ENCODE data around the gene ICAM5. TPM values are rescaled to one million over a fixed set of nuclear protein-coding genes. Genes with fewer than 3 reads are reported as not detected.
A peak's percentile ranks its signal among the peaks of the same experiment; 100 is the strongest.

The ICAM5 gene
- total RNA-seq, 1 experiment from 2014 or later = 8.0 TPM

GRCh38 chr19:10251792-10252694, 37.7 kb upstream of the ICAM5 start, which contains the start of gene MRPL4 (continued):
- TF ChIP-seq ZNF219 (CRISPR knock-in tag; IDR thresholded peaks at IDR 0.05; ENCODE audit: borderline replicate concordance) (no peak), USF1 (CRISPR knock-in tag; IDR thresholded peaks at IDR 0.05) (0 out of 2 replicates have a peak, but pooled peaks have one; percentile 44), ATF1 (CRISPR knock-in tag; IDR thresholded peaks at IDR 0.05) (peak; percentile 96; the same call in 1 of the 2 replicates), FOXK1 (CRISPR knock-in tag; IDR thresholded peaks at IDR 0.05) (peak; percentile 91; the same call in 1 of the 2 replicates), KAT7 (CRISPR knock-in tag; IDR thresholded peaks at IDR 0.05; ENCODE audit: borderline replicate concordance) (peak; percentile 87; the same call in 1 of the 2 replicates), CBFB (CRISPR knock-in tag; IDR thresholded peaks at IDR 0.05; ENCODE audit: low read depth) (no peak), TP53 (CRISPR knock-in tag; IDR thresholded peaks at IDR 0.05) (no peak), MXD4 (CRISPR knock-in tag; IDR thresholded peaks at IDR 0.05; ENCODE audit: borderline replicate concordance) (no peak), SMAD3 (CRISPR knock-in tag; IDR thresholded peaks at IDR 0.05; ENCODE audit: borderline replicate concordance) (peak; percentile 16; the same call in 1 of the 2 replicates), AR (CRISPR knock-in tag; IDR thresholded peaks at IDR 0.05) (no peak), SMAD4 (CRISPR knock-in tag; IDR thresholded peaks at IDR 0.05) (no peak), NFATC4 (CRISPR knock-in tag; IDR thresholded peaks at IDR 0.05) (0 out of 2 replicates have a peak, but pooled peaks have one; percentile 51), NR2C2 (CRISPR knock-in tag; IDR thresholded peaks at IDR 0.05) (peak; percentile 10; the same call in 1 of the 2 replicates), TEAD1 (CRISPR knock-in tag; IDR thresholded peaks at IDR 0.05) (peak; percentile 62; the same call in 1 of the 2 replicates)
- TF ChIP-seq, protein P1, sequence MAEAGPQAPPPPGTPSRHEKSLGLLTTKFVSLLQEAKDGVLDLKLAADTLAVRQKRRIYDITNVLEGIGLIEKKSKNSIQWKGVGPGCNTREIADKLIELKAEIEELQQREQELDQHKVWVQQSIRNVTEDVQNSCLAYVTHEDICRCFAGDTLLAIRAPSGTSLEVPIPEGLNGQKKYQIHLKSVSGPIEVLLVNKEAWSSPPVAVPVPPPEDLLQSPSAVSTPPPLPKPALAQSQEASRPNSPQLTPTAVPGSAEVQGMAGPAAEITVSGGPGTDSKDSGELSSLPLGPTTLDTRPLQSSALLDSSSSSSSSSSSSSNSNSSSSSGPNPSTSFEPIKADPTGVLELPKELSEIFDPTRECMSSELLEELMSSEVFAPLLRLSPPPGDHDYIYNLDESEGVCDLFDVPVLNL (CRISPR knock-in tag; IDR thresholded peaks at IDR 0.05; ENCODE audit: borderline replicate concordance, low read depth) = no peak
- TF ChIP-seq, protein P2, sequence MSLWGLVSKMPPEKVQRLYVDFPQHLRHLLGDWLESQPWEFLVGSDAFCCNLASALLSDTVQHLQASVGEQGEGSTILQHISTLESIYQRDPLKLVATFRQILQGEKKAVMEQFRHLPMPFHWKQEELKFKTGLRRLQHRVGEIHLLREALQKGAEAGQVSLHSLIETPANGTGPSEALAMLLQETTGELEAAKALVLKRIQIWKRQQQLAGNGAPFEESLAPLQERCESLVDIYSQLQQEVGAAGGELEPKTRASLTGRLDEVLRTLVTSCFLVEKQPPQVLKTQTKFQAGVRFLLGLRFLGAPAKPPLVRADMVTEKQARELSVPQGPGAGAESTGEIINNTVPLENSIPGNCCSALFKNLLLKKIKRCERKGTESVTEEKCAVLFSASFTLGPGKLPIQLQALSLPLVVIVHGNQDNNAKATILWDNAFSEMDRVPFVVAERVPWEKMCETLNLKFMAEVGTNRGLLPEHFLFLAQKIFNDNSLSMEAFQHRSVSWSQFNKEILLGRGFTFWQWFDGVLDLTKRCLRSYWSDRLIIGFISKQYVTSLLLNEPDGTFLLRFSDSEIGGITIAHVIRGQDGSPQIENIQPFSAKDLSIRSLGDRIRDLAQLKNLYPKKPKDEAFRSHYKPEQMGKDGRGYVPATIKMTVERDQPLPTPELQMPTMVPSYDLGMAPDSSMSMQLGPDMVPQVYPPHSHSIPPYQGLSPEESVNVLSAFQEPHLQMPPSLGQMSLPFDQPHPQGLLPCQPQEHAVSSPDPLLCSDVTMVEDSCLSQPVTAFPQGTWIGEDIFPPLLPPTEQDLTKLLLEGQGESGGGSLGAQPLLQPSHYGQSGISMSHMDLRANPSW (CRISPR knock-in tag; conservative IDR thresholded peaks at IDR 0.05; ENCODE audit: low read depth) = no peak
- TF ChIP-seq, protein P3, sequence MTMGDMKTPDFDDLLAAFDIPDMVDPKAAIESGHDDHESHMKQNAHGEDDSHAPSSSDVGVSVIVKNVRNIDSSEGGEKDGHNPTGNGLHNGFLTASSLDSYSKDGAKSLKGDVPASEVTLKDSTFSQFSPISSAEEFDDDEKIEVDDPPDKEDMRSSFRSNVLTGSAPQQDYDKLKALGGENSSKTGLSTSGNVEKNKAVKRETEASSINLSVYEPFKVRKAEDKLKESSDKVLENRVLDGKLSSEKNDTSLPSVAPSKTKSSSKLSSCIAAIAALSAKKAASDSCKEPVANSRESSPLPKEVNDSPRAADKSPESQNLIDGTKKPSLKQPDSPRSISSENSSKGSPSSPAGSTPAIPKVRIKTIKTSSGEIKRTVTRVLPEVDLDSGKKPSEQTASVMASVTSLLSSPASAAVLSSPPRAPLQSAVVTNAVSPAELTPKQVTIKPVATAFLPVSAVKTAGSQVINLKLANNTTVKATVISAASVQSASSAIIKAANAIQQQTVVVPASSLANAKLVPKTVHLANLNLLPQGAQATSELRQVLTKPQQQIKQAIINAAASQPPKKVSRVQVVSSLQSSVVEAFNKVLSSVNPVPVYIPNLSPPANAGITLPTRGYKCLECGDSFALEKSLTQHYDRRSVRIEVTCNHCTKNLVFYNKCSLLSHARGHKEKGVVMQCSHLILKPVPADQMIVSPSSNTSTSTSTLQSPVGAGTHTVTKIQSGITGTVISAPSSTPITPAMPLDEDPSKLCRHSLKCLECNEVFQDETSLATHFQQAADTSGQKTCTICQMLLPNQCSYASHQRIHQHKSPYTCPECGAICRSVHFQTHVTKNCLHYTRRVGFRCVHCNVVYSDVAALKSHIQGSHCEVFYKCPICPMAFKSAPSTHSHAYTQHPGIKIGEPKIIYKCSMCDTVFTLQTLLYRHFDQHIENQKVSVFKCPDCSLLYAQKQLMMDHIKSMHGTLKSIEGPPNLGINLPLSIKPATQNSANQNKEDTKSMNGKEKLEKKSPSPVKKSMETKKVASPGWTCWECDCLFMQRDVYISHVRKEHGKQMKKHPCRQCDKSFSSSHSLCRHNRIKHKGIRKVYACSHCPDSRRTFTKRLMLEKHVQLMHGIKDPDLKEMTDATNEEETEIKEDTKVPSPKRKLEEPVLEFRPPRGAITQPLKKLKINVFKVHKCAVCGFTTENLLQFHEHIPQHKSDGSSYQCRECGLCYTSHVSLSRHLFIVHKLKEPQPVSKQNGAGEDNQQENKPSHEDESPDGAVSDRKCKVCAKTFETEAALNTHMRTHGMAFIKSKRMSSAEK (CRISPR knock-in tag; IDR thresholded peaks at IDR 0.05; ENCODE audit: borderline replicate concordance) = no peak
- TF ChIP-seq, protein P4, sequence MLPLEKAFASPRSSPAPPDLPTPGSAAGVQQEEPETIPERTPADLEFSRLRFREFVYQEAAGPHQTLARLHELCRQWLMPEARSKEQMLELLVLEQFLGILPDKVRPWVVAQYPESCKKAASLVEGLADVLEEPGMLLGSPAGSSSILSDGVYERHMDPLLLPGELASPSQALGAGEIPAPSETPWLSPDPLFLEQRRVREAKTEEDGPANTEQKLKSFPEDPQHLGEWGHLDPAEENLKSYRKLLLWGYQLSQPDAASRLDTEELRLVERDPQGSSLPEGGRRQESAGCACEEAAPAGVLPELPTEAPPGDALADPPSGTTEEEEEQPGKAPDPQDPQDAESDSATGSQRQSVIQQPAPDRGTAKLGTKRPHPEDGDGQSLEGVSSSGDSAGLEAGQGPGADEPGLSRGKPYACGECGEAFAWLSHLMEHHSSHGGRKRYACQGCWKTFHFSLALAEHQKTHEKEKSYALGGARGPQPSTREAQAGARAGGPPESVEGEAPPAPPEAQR (CRISPR knock-in tag; IDR thresholded peaks at IDR 0.05) = no peak
- TF ChIP-seq, protein P5, sequence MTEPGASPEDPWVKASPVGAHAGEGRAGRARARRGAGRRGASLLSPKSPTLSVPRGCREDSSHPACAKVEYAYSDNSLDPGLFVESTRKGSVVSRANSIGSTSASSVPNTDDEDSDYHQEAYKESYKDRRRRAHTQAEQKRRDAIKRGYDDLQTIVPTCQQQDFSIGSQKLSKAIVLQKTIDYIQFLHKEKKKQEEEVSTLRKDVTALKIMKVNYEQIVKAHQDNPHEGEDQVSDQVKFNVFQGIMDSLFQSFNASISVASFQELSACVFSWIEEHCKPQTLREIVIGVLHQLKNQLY (CRISPR knock-in tag; IDR thresholded peaks at IDR 0.05) = no peak
- TF ChIP-seq, protein P6, sequence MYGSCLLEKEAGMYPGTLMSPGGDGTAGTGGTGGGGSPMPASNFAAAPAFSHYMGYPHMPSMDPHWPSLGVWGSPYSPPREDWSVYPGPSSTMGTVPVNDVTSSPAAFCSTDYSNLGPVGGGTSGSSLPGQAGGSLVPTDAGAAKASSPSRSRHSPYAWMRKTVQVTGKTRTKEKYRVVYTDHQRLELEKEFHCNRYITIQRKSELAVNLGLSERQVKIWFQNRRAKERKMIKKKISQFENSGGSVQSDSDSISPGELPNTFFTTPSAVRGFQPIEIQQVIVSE (CRISPR knock-in tag; IDR thresholded peaks at IDR 0.05; ENCODE audit: borderline replicate concordance) = no peak

Measured in WTC11 (cell line).